Measurements from ENCODE around the gene PSME1. TPM values are rescaled to one million over a fixed set of nuclear protein-coding genes. Genes with fewer than 3 reads are reported as not detected.

Gene PSME1
- total RNA-seq, 2 experiments from 2014 or later, result 403 to 427 TPM

- peaks cover 40% of the 10 kb centered on the region for H3K36me3 Mint-ChIP-seq
- H3K4me3 Mint-ChIP-seq, result no peak overlapping the region
- peaks cover 20% of the 10 kb centered on the region for H3K4me1 Mint-ChIP-seq (ENCODE audit: low read depth)
- H3K27me3 Mint-ChIP-seq, result no peaks in the 10 kb centered on the region
- ChIA-PET CTCF (interaction anchor here (0.8 to 4.6 kb wide), 4 partner anchors 9 to 89 kb away, joined by 3 to 33 read pairs (median 6); partner anchors contain the start of gene IRF9), POLR2A (interaction anchor here (0.6 to 6.6 kb wide), 4 partner anchors 9 to 163 kb away, joined by 3 to 73 read pairs (median 16); partner anchors contain the start of gene PSME1)
- H3K9me3 Mint-ChIP-seq, result no peaks in the 10 kb centered on the region
- DNase-seq, result no peak
- intact Hi-C loops (cut with micrococcal nuclease), result no loop called here
- no peak overlapping the region for H3K27ac Mint-ChIP-seq
Measured at GRCh38 chr14:24117179-24117578, 18.8 kb upstream of the PSME1 start.

- Mint-ChIP-seq H3K9me3 (no peaks in the 10 kb centered on the region), H3K27ac (no peak overlapping the region), H3K4me3 (no peak overlapping the region), H3K27me3 (no peaks in the 10 kb centered on the region), H3K36me3 (peaks cover 49% of the 10 kb centered on the region), H3K4me1 (ENCODE audit: low read depth) (peaks cover 20% of the 10 kb centered on the region)
- intact Hi-C loops (cut with micrococcal nuclease), result no loop called here
- ChIA-PET CTCF (interaction anchor here (1.0 kb wide), 1 partner anchor 11 kb away, joined by 7 read pairs; no protein-coding TSS in a partner anchor), POLR2A (interaction anchor here (1.1 to 6.6 kb wide), 2 partner anchors 13 to 17 kb away, joined by 4 to 73 read pairs; partner anchors contain the start of gene PSME1)
- no peak for DNase-seq
Measured at GRCh38 chr14:24119691-24120090, 16.3 kb upstream of the PSME1 start.

- intact Hi-C loops (cut with micrococcal nuclease), result no loop called here
- H3K27ac Mint-ChIP-seq, result no peak overlapping the region
- DNase-seq, result no peak
- ChIA-PET CTCF (no interaction called here), POLR2A (interaction anchor here (0.8 to 1.0 kb wide), 2 partner anchors 13 kb away, joined by 3 to 4 read pairs; no protein-coding TSS in a partner anchor)
- H3K4me3 Mint-ChIP-seq, result no peak overlapping the region
- H3K27me3 Mint-ChIP-seq, result no peaks in the 10 kb centered on the region
- H3K4me1 Mint-ChIP-seq (ENCODE audit: low read depth), result peaks cover 11% of the 10 kb centered on the region
- H3K36me3 Mint-ChIP-seq, result peaks cover 40% of the 10 kb centered on the region
- no peaks in the 10 kb centered on the region for H3K9me3 Mint-ChIP-seq
Measured at GRCh38 chr14:24121210-24121609, 14.8 kb upstream of the PSME1 start.

GRCh38 chr14:24122416-24122815, 13.6 kb upstream of the PSME1 start:
- Mint-ChIP-seq H3K9me3 (no peaks in the 10 kb centered on the region), H3K27me3 (no peaks in the 10 kb centered on the region), H3K36me3 (peaks cover 33% of the 10 kb centered on the region), H3K4me3 (no peak overlapping the region), H3K27ac (no peak overlapping the region), H3K4me1 (ENCODE audit: low read depth) (no peaks in the 10 kb centered on the region)
- no peak for DNase-seq
- intact Hi-C loops (cut with micrococcal nuclease), result no loop called here
- POLR2A ChIA-PET, result no interaction called here
- CTCF ChIA-PET, result no interaction called here

GRCh38 chr14:24122898-24123297, 13.1 kb upstream of the PSME1 start:
- H3K27ac Mint-ChIP-seq, result no peak overlapping the region
- no peaks in the 10 kb centered on the region for H3K9me3 Mint-ChIP-seq
- no peak overlapping the region for H3K4me3 Mint-ChIP-seq
- peaks cover 29% of the 10 kb centered on the region for H3K36me3 Mint-ChIP-seq
- no peaks in the 10 kb centered on the region for H3K4me1 Mint-ChIP-seq (ENCODE audit: low read depth)
- POLR2A ChIA-PET, result no interaction called here
- no peaks in the 10 kb centered on the region for H3K27me3 Mint-ChIP-seq
- intact Hi-C loops (cut with micrococcal nuclease), result no loop called here
- CTCF ChIA-PET, result interaction anchor here (1.5 kb wide), 1 partner anchor 13 kb away, joined by 3 read pairs; the partner anchor contains the start of gene PSME1
- DNase-seq, result no peak

GRCh38 chr14:24123424-24124417, 12.3 kb upstream of the PSME1 start:
- Mint-ChIP-seq H3K4me3 (no peak overlapping the region), H3K36me3 (peaks cover 25% of the 10 kb centered on the region), H3K27ac (no peak overlapping the region), H3K9me3 (no peaks in the 10 kb centered on the region), H3K4me1 (ENCODE audit: low read depth) (no peaks in the 10 kb centered on the region), H3K27me3 (no peaks in the 10 kb centered on the region)
- intact Hi-C loops (cut with micrococcal nuclease), result no loop called here
- DNase-seq, result no peak
- POLR2A ChIA-PET, result interaction anchor here (0.6 to 4.9 kb wide), 3 partner anchors 8 to 91 kb away, joined by 3 to 27 read pairs (median 4); partner anchors contain the start of genes DCAF11, NRL and PSME1
- CTCF ChIA-PET, result interaction anchor here (0.8 to 1.5 kb wide), 4 partner anchors 12 to 38 kb away, joined by 3 to 5 read pairs (median 4); partner anchors contain the start of genes IRF9 and PSME1

GRCh38 chr14:24126939-24127338, 9.1 kb upstream of the PSME1 start:
- no peak overlapping the region for H3K27ac Mint-ChIP-seq

GRCh38 chr14:24127673-24128072, 8.3 kb upstream of the PSME1 start:
- DNase-seq, result no peak
- Mint-ChIP-seq H3K4me3 (no peak overlapping the region), H3K27ac (no peak overlapping the region), H3K27me3 (no peaks in the 10 kb centered on the region), H3K9me3 (no peaks in the 10 kb centered on the region), H3K4me1 (ENCODE audit: low read depth) (peaks cover 12% of the 10 kb centered on the region), H3K36me3 (peaks cover 5% of the 10 kb centered on the region)
- intact Hi-C loops (cut with micrococcal nuclease), result no loop called here
- ChIA-PET CTCF (interaction anchor here (0.6 to 1.7 kb wide), 2 partner anchors 18 to 19 kb away, joined by 3 read pairs; no protein-coding TSS in a partner anchor), POLR2A (interaction anchor here (4.9 kb wide), 1 partner anchor 12 kb away, joined by 27 read pairs; the partner anchor contains the start of genes DCAF11 and NRL)

More at GRCh38 chr14:24126939-24127338, 9.1 kb upstream of the PSME1 start:
- ChIA-PET CTCF (interaction anchor here (0.6 to 1.7 kb wide), 2 partner anchors 17 to 19 kb away, joined by 3 read pairs; no protein-coding TSS in a partner anchor), POLR2A (interaction anchor here (1.2 to 4.9 kb wide), 3 partner anchors 9 to 20 kb away, joined by 3 to 27 read pairs (median 8); partner anchors contain the start of genes DCAF11, NRL, PSME1 and PSME2)
- H3K9me3 Mint-ChIP-seq, result no peaks in the 10 kb centered on the region
- intact Hi-C loops (cut with micrococcal nuclease), result no loop called here
- H3K27me3 Mint-ChIP-seq, result no peaks in the 10 kb centered on the region
- no peak overlapping the region for H3K4me3 Mint-ChIP-seq
- H3K36me3 Mint-ChIP-seq, result peaks cover 9% of the 10 kb centered on the region
- DNase-seq, result no peak
- H3K4me1 Mint-ChIP-seq (ENCODE audit: low read depth), result peaks cover 5% of the 10 kb centered on the region

- no peak overlapping the region for H3K27ac Mint-ChIP-seq
- peaks cover 18% of the 10 kb centered on the region for H3K4me1 Mint-ChIP-seq (ENCODE audit: low read depth)
- H3K36me3 Mint-ChIP-seq, result no peaks in the 10 kb centered on the region
- intact Hi-C loops (cut with micrococcal nuclease), result no loop called here
- H3K27me3 Mint-ChIP-seq, result no peaks in the 10 kb centered on the region
- CTCF ChIA-PET, result interaction anchor here (0.7 kb wide), 1 partner anchor 38 kb away, joined by 3 read pairs; no protein-coding TSS in a partner anchor
- POLR2A ChIA-PET, result interaction anchor here (0.6 kb wide), 1 partner anchor 17 kb away, joined by 3 read pairs; the partner anchor contains the start of gene PSME2
- DNase-seq, result no peak
- H3K4me3 Mint-ChIP-seq, result no peak overlapping the region
- no peaks in the 10 kb centered on the region for H3K9me3 Mint-ChIP-seq
Measured at GRCh38 chr14:24129410-24129998, 6.5 kb upstream of the PSME1 start.

GRCh38 chr14:24130380-24130716, 5.6 kb upstream of the PSME1 start, which contains the start of gene FITM1:
FITM1 (plus strand) TSS chr14:24130659; CDS start chr14:24131564, 905 bp downstream.
- Mint-ChIP-seq H3K27ac (no peak within 1 kb of the TSS), H3K4me3 (no peak within 1 kb of the TSS), H3K9me3 (no peaks in the 10 kb centered on the region), H3K36me3 (no peaks in the 10 kb centered on the region), H3K27me3 (no peaks in the 10 kb centered on the region), H3K4me1 (ENCODE audit: low read depth) (peaks cover 22% of the 10 kb centered on the region)
- intact Hi-C loops (cut with micrococcal nuclease), result no loop called here
- DNase-seq, result no peak
- ChIA-PET CTCF (interaction anchor here (0.8 to 0.9 kb wide), 2 partner anchors 11 to 72 kb away, joined by 3 read pairs; partner anchors contain the start of gene EMC9), POLR2A (no interaction called here)

- DNase-seq, result no peak
- H3K4me3 Mint-ChIP-seq, result no peak overlapping the region
- ChIA-PET POLR2A (no interaction called here), CTCF (interaction anchor here (0.6 to 0.9 kb wide), 3 partner anchors 10 to 167 kb away, joined by 3 read pairs; partner anchors contain the start of gene EMC9)
- no peaks in the 10 kb centered on the region for H3K36me3 Mint-ChIP-seq
- H3K9me3 Mint-ChIP-seq, result no peaks in the 10 kb centered on the region
- H3K4me1 Mint-ChIP-seq (ENCODE audit: low read depth), result peaks cover 24% of the 10 kb centered on the region
- H3K27me3 Mint-ChIP-seq, result no peaks in the 10 kb centered on the region
- H3K27ac Mint-ChIP-seq, result no peak overlapping the region
- intact Hi-C loops (cut with micrococcal nuclease), result no loop called here
Measured at GRCh38 chr14:24130717-24131548, 5.1 kb upstream of the PSME1 start.

Data from activated CD4-positive, alpha-beta memory T cell treated with anti-CD3 and anti-CD28 coated beads for 36 hours (primary cell).